B cell (primary cell): ENCODE results near the gene CCDC50.

Experiments used
- CTCF ChIP-seq: fragments of 200-600 bp; IDR thresholded peaks from one replicate; pipeline ENCODE4 v1.8.0; 2022; ENCODE audit warnings: antibody characterized with exemption, mild to moderate bottlenecking
- EZH2 ChIP-seq: IDR thresholded peaks from 2 replicates; pipeline ENCODE4 v1.6.1; 2012; ENCODE audit warnings: borderline replicate concordance, low read depth, mild to moderate bottlenecking, moderate library complexity, low read length; ENCODE audit not compliant: insufficient read depth, poor library complexity, severe bottlenecking

GRCh38 chr3:191306428-191306827 is 22.8 kb upstream of the CCDC50 start:
- TF ChIP-seq EZH2 (no peak), CTCF (no peak)
